Left colon (tissue), 2 donors: ENCODE data around the gene PKM. TPM values are rescaled to one million over a fixed set of nuclear protein-coding genes. Genes with fewer than 3 reads are reported as not detected.

Experiments used
- ATAC-seq: fragments of 200-7000 bp; cut with Tn5 transposase; one replicate; pipeline ENCODE4 v1.9.1; 2020; ENCODE audit warnings: mild to moderate bottlenecking, moderate library complexity
- DNase-seq, 2 donors: peaks; one replicate each; pipeline ENCODE4 v3.0.0-alpha.2; 2020
- intact Hi-C, 2 donors: fragments of 100-400 bp; cut with DNase I in 1 of 2; cut with micrococcal nuclease in 1 of 2; formaldehyde crosslinking; loops; one replicate each; pipeline versions ENCODE4 v1.11.2 to v1.14.0; 2022; cut with DNase I, micrococcal nuclease
- total RNA-seq, 2 donors: library from RNA; stranded (reverse); fragmentation: NEBNext Ultra II Directional; extraction: Animal tissue kit (Norgen Biotek cat#: 25700); gene quantifications; one replicate each; pipeline ENCODE4 v1.2.1, GENCODE V29; 2021
- donor health status: DM: no; HTN: no; CAD: no.
- donor health status: DM: yes; HTN: yes; CAD: no.

The PKM gene
- total RNA-seq, 2 donors from 2014 or later, result 407 to 466 TPM

- DNase-seq, result peak; percentile 74 to 90
- peak; percentile 95 for ATAC-seq
- intact Hi-C loops, result no loop called here
These were observed 60.9 kb downstream of the PKM start for GRCh38 chr15:72169921-72170611.

- no peak for DNase-seq
- peak; percentile 8 for ATAC-seq
- intact Hi-C loops, result no loop called here
These were observed 61.6 kb downstream of the PKM start for GRCh38 chr15:72169236-72169920.

DNA sequence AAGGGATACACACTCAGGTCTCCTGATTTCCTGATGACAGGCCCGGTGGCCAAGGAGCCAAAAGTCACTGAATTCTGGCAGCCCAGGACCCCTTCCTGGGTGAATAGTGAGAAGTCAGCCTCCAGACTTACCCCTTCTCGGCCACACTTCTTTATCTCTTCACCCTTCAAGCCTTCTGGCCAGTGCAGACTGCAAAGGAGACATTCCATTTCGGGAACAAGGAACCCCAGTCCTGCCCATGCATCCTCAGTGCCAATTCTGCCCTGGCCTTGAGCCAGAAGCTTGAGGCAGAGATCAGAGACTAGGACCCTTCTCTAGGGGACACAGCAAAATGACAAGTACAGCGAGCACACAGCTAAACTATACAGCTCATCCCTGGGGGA lies 62.2 kb downstream of the PKM start:
- intact Hi-C loops, result no loop called here
- ATAC-seq, result no peak

DNA sequence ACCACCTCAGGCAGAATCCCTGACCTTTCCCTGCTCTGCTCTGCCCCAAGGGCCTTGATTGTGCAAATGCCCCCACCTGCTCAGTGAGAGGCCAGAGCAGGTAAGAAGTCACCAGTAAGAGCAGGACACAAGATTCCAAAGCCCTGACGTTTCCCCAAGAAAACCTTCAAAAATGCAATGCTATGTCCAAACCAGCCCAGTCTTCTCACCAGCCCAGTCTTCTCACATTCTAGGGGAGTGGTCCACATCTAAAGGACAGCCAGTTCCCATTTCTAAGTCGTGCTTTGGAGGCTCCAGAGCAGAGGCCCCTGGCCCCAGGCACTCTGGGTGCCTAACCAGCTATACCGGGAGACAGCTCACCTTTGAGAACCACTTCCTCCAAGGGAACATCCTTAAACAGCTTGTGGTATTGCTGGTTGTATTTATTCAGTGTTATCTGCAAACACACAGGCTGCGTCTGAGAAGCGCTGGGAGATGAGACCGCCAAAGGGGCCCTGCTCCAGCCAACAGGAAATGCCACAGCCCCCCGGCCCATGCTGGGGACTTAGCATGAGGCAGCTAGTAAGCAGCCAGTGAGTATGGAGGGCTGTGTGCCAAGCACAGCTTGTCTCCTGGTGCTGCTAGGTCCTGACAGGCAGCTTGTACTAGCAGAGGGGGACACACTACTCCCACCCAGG lies 62.7 kb downstream of the PKM start:
- no peak for DNase-seq
- no peak for ATAC-seq
- intact Hi-C loops, result no loop called here

More for the DNA sequence above, 62.2 kb downstream of the PKM start:
- no peak for DNase-seq

GRCh38 chr15:72167445-72167844 lies 63.5 kb downstream of the PKM start:
- DNase-seq (no peak), ATAC-seq (no peak)
- intact Hi-C loops, result no loop called here

DNA sequence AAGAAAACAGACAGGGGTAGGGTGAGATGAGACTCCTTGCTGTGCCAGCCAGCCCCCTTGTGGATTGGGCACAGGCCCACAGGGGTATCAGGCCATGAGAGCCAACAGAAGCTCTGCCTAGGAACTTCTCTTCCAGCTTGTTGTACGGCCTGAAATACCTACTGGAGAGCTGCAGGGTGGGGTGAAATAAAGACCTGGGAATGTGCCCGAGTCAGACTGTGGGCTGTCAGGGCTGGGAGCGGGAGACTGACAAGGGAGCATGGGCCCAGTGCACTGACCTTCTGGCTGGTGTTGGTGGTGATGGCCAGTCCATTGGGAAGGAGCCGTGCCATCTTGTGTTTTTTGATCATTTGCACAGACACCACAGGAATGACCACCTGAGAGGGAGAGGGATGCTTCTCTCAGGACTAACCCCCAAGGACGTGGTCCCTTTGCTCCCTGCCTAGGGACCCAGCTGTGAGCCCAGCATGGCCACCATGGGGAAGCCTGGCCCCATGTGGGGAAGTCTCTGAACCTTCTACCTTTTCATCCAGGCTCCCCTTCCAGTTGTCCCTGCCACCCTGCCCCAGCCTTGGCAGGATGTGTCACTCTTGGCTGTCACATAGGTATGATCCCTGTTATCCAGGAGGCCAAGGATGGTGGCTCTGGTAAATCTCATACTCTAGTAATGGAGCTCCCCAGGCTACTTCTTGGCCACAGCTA lies 64.1 kb downstream of the PKM start:
- no peak for DNase-seq
- intact Hi-C loops, result no loop called here
- no peak for ATAC-seq

DNA sequence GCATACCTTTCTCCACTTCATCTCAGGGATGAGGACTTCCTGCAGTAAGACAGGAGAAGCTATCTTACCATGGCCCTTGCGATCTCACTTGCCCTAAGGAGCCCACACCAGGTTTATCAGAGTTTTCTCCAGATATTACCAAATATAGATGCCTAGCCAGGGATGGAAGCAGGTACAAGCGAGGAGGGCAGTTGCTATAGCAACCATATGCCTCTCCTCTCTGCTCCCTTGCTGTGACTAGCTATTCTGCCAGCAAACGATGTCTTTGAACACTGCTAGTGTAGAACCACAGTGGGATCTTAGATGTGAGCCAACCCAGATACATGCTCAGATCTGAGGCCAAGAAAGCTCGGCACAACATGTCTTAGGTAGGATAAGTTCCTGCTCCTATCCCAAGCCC lies 67.3 kb downstream of the PKM start:
- intact Hi-C loops, result no loop called here
- DNase-seq (no peak), ATAC-seq (no peak)

- intact Hi-C loops, result no loop called here
These were observed 68.4 kb downstream of the PKM start for GRCh38 chr15:72162569-72162968.

DNA sequence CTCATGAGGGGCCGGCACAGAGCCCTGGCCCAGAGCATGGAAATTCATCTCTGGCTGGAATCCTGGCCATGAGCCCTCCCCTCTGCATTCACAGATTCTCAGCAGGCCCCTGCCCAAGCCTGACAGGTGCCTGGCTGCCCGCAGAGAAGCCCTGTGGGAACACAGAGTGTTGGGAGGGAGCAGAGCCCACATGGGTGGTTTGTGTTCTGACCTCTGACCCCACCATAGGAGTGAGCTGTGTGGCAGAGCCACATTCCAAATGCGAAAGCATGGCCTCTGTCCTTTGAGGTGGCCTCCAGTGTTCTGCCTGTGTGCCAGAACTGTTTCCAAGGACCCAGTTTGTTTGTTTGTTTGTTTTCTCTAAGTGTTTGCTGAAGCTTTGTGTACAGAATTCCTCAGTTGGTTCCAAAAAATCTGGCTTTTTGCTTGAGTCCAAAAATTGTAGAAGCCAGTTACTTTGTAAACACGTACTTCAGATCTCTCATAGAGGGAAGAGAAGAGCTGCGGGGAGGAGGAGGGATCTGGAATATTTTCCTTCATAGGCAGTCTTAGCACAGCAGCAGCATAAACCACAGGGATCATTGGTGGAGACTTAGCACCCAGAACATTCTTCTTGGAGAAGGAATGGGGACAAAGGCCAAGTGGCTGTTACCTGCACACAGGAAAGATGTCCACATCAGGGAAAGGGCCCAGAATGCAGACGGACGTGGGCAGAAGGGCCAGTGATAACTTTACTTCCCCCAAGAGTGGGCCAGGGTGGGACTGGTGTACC lies 69.4 kb downstream of the PKM start:
- no peak for DNase-seq
- ATAC-seq, result no peak
- intact Hi-C loops, result no loop called here

More at GRCh38 chr15:72162569-72162968, 68.4 kb downstream of the PKM start:
- ATAC-seq (no peak), DNase-seq (no peak)

GRCh38 chr15:72160696-72161245 lies 70.2 kb downstream of the PKM start:
- DNase-seq, result no peak
- ATAC-seq, result no peak
- intact Hi-C loops, result no loop called here

GRCh38 chr15:72156928-72157327 lies 74.1 kb downstream of the PKM start:
- DNase-seq (no peak), ATAC-seq (no peak)
- intact Hi-C loops, result loop anchor here in 1 of 2 donors (10.0 kb wide), 1 partner anchor 412 kb away; no protein-coding TSS in a partner anchor

GRCh38 chr15:72155635-72156616 lies 75.1 kb downstream of the PKM start:
- DNase-seq, result peak; percentile 84 to 93
- intact Hi-C loops, result loop anchor here in 1 of 2 donors (10.0 kb wide), 1 partner anchor 411 kb away; no protein-coding TSS in a partner anchor
- ATAC-seq, result peak; percentile 80

DNA sequence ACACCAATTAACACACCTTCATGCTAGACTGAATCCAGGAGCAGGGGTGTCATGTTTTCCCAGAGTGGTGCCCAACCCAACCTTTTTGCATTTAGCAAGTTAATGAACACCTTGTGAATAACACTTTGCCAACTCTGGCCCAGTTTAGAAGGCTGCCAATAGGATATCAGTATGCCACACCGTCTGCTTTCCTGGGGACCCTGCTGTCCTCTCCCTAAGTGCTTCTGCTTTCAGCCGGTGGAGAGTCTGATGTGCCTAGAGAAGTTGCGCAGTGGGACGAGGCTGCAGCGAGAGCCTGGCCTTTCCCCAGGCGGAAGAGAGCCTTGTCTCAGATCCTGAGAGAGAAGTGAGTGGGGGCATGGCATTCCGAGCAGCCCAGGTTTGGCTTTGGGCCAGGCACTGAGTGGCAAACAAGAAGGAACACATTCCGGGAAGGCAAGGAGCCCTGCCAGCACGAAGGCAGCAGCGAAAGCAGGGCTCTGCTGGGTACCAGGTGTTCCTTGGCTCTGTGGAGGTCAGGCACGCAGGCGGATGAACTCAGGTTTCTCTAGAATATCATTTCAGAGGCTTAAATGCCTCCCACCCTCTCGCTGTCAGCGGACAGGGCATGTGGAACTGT lies 75.9 kb downstream of the PKM start:
- intact Hi-C loops, result loop anchor here in 1 of 2 donors (10.0 kb wide), 1 partner anchor 410 kb away; no protein-coding TSS in a partner anchor
- ATAC-seq (peak; percentile 82), DNase-seq (peak; percentile 86 to 88)

DNA sequence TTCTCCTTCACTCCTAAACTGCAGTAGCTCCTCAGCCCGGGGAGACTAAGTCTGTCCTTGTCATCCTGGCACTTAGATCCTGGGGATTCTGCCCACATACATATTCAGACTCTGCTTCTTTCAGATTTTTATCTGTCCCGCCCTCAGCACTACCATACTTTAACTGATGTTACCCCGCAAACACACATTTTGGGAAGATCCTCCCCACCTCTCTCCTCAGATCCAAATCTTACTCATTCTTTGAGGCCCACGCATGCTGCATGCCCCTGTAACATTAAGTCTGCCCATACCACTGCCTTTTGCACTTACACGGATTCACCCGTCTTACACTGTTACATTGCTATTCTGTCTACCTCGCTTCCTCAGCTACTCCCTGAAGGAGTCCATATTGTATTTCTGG lies 76.7 kb downstream of the PKM start:
- DNase-seq, result no peak
- ATAC-seq, result no peak
- intact Hi-C loops, result loop anchor here in 1 of 2 donors (10.0 kb wide), 1 partner anchor 410 kb away; no protein-coding TSS in a partner anchor

GRCh38 chr15:72153269-72154000 lies 77.6 kb downstream of the PKM start:
- DNase-seq, result no peak
- ATAC-seq, result no peak
- intact Hi-C loops, result loop anchor here in 1 of 2 donors (10.0 kb wide), 1 partner anchor 409 kb away; no protein-coding TSS in a partner anchor
